ENCODE results near the gene SLC17A9. TPM values are rescaled to one million over a fixed set of nuclear protein-coding genes. Genes with fewer than 3 reads are reported as not detected.

The SLC17A9 gene
- total and polyA plus RNA-seq, 10 of the 15 experiments (the other 5 are each of a cell fraction or from before 2014, with no cell fraction given), result 0.72 to 74.1 (median 29.4) TPM

DNA sequence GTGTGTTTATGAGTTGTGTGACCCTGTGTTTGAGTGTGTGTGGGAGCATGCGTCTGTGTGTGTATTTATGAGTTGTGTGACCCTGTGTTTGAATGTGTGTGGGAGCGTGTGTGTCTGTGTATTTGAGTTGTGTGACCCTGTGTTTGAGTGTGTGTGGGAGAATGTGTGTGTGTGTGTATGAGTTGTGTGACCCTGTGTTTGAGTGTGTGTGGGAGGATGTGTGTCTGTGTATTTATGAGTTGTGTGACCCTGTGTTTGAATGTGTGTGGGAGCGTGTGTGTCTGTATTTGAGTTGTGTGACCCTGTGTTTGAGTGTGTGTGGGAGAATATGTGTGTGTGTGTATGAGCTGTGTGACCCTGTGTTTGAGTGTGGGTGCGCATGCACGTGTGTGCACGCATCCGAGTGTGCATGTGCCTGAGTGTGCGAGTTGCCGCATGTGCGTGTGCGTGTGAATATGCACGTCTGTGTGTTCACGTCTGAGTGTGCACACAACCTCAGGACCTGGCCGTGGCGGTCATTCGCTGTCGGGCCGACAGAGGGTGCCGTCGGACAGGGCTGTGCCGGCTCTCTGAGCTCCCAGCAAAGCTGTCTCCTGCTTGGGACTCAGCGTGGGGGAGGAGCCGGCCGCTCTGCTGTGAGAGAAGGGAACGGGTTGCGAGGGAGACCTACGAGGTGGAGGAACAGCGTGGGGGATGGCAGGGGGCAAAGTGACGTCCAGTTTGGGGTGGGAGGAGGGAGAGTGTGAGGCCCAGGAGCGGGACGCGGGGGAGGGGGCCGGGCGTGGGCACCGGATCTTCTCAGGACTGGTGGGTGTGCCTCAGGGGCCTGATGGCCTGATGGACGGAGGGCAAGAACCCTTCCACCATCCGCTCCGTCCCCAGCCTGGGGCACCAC lies 19.7 kb downstream of the SLC17A9 start (continued):
- peak; percentile 54 for TF ChIP-seq IKZF1 (conservative IDR thresholded peaks at IDR 0.05)
- peak; percentile 96 to 98 (median 98); a peak in 5 of 6 replicates for TF ChIP-seq CTCF (IDR thresholded peaks at IDR 0.05 in 2 of 3, conservative IDR thresholded peaks at IDR 0.05 in 1 of 3; ENCODE audit: control insufficient read depth in 2 of 3, extremely low read depth in 1 of 3, insufficient read depth in 1 of 3, low read depth in 3 of 3, low read length in 3 of 3)
- no peak for TF ChIP-seq MYB (IDR thresholded peaks at IDR 0.05; ENCODE audit: borderline replicate concordance, low read depth, low read length)
- TF ChIP-seq MEF2A (IDR thresholded peaks at IDR 0.05; ENCODE audit: insufficient read depth, low read depth, low read length), result 0 out of 2 replicates have a peak, but pooled peaks have one; percentile 39
- peak; percentile 74; the same call in 1 of the 2 replicates for TF ChIP-seq RB1 (IDR thresholded peaks at IDR 0.05; ENCODE audit: borderline replicate concordance)
- TF ChIP-seq, protein P1, sequence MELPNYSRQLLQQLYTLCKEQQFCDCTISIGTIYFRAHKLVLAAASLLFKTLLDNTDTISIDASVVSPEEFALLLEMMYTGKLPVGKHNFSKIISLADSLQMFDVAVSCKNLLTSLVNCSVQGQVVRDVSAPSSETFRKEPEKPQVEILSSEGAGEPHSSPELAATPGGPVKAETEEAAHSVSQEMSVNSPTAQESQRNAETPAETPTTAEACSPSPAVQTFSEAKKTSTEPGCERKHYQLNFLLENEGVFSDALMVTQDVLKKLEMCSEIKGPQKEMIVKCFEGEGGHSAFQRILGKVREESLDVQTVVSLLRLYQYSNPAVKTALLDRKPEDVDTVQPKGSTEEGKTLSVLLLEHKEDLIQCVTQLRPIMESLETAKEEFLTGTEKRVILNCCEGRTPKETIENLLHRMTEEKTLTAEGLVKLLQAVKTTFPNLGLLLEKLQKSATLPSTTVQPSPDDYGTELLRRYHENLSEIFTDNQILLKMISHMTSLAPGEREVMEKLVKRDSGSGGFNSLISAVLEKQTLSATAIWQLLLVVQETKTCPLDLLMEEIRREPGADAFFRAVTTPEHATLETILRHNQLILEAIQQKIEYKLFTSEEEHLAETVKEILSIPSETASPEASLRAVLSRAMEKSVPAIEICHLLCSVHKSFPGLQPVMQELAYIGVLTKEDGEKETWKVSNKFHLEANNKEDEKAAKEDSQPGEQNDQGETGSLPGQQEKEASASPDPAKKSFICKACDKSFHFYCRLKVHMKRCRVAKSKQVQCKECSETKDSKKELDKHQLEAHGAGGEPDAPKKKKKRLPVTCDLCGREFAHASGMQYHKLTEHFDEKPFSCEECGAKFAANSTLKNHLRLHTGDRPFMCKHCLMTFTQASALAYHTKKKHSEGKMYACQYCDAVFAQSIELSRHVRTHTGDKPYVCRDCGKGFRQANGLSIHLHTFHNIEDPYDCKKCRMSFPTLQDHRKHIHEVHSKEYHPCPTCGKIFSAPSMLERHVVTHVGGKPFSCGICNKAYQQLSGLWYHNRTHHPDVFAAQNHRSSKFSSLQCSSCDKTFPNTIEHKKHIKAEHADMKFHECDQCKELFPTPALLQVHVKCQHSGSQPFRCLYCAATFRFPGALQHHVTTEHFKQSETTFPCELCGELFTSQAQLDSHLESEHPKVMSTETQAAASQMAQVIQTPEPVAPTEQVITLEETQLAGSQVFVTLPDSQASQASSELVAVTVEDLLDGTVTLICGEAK (IDR thresholded peaks at IDR 0.05; ENCODE audit: borderline replicate concordance), result no peak
